ENCODE data around the gene AEBP1. TPM values are rescaled to one million over a fixed set of nuclear protein-coding genes. Genes with fewer than 3 reads are reported as not detected.
A peak's percentile ranks its signal among the peaks of the same experiment; 100 is the strongest.

Gene AEBP1
- total and polyA plus RNA-seq, 9 of the 15 experiments (the other 6 are each of a cell fraction or from before 2014, with no cell fraction given) = 0.03 to 0.78 (median 0.30) TPM; not detected in 2

- intact Hi-C loops (cut with micrococcal nuclease) = no loop called here
- no peaks in the 10 kb centered on the region for H3K36me3 ChIP-seq (ENCODE audit: control insufficient read depth, insufficient read depth, low read length)
- H2AFZ ChIP-seq (ENCODE audit: low read depth, low read length) = no peak overlapping the region
- no peaks in the 10 kb centered on the region for H3K27me3 ChIP-seq (ENCODE audit: control insufficient read depth in 2 of 2, insufficient read depth in 2 of 2, low read length in 2 of 2)
- in situ Hi-C loops (cut with MboI) = no loop called here
- no peaks in the 10 kb centered on the region for H3K9me1 ChIP-seq (ENCODE audit: control insufficient read depth, insufficient read depth, low read length)
- DNase-seq (ENCODE audit: extremely low read depth in 1 of 4, low spot score in 3 of 4) = no peak
- no peaks in the 10 kb centered on the region; the same call in 1 of the 2 replicates for H4K20me1 ChIP-seq (replicated peaks; ENCODE audit: control insufficient read depth, insufficient read depth, low read length)
- peaks cover 0 to 22% of the 10 kb centered on the region in 2 experiments; a peak in 2 of 5 replicates for H3K4me1 ChIP-seq (replicated peaks in 1 of 2; ENCODE audit: control insufficient read depth in 2 of 2, insufficient read depth in 2 of 2, low read length in 2 of 2)
- H3K9ac ChIP-seq (ENCODE audit: insufficient read depth in 1 of 2, low read depth in 2 of 2, low read length in 2 of 2) = 0 out of 4 replicates have a peak overlapping the region, but pooled peaks of 1 of the 2 experiments have one; percentile 8
- H3K9me3 ChIP-seq (replicated peaks; ENCODE audit: control insufficient read depth, insufficient read depth, low read depth, low read length) = no peaks in the 10 kb centered on the region
- 46% methylated on average over 7 of the region's 10 CpGs for WGBS (ENCODE audit: insufficient coverage, low coverage, missing lambda C conversion rate)
- no peak overlapping the region for H3K4me2 ChIP-seq (ENCODE audit: insufficient read depth, low read length)
- H3K79me2 ChIP-seq (ENCODE audit: control insufficient read depth, insufficient read depth, low read length) = no peaks in the 10 kb centered on the region
- no peak for ATAC-seq
- CTCF ChIA-PET (ENCODE audit: low intra/inter-chr PET ratio) = no interaction called here
- no peak for FAIRE-seq
- BruUV-seq (replicated peaks) = no TSS peak
- no peak overlapping the region for H3K4me3 ChIP-seq
- POLR2A ChIA-PET = no interaction called here
- TF ChIP-seq NFXL1 (CRISPR knock-in tag; IDR thresholded peaks at IDR 0.05) = no peak
- no peak for TF ChIP-seq THAP12 (CRISPR knock-in tag; IDR thresholded peaks at IDR 0.05)
- TF ChIP-seq EWSR1 (IDR thresholded peaks at IDR 0.05; ENCODE audit: borderline replicate concordance, low read depth, partially characterized antibody) = no peak
- no peak for TF ChIP-seq ETV1 (tag; conservative IDR thresholded peaks at IDR 0.05; ENCODE audit: low read depth)
- no peak for TF ChIP-seq JUN (IDR thresholded peaks at IDR 0.05; ENCODE audit: borderline replicate concordance, low read depth, low read length)
- TF ChIP-seq JUN (CRISPR knock-in tag; IDR thresholded peaks at IDR 0.05; ENCODE audit: borderline replicate concordance) = no peak
- no peak overlapping the region for H3K27ac ChIP-seq (ENCODE audit: extremely low read depth, low read depth, low read length)
These were observed 36.2 kb downstream of the AEBP1 start for GRCh38 chr7:44140341-44140740.
